ENCODE measurements around the gene TNFAIP8L3.

Gene TNFAIP8L3

GRCh38 chr15:51024735-51025453 lies 69.8 kb downstream of the TNFAIP8L3 start:
- no peak overlapping the region for H3K4me3 ChIP-seq (ENCODE audit: low read length)
- H3K36me3 ChIP-seq (ENCODE audit: control insufficient read depth, insufficient read depth, low read length, severe bottlenecking) = no peaks in the 10 kb centered on the region
- no peaks in the 10 kb centered on the region for H3K27me3 ChIP-seq (replicated peaks; ENCODE audit: control insufficient read depth, insufficient read depth, low read length)
- no peak for DNase-seq (ENCODE audit: low read depth)
- H3K4me1 ChIP-seq (ENCODE audit: control insufficient read depth, insufficient read depth, low read length) = peaks cover 17% of the 10 kb centered on the region
- H3K9me3 ChIP-seq (ENCODE audit: control insufficient read depth, low read length) = no peaks in the 10 kb centered on the region
- no peak overlapping the region for H3K9ac ChIP-seq (ENCODE audit: low read length)

GRCh38 chr15:51023499-51023898 lies 71.2 kb downstream of the TNFAIP8L3 start:
- H3K27me3 ChIP-seq (replicated peaks; ENCODE audit: control insufficient read depth, insufficient read depth, low read length) = no peaks in the 10 kb centered on the region
- no peaks in the 10 kb centered on the region for H3K36me3 ChIP-seq (ENCODE audit: control insufficient read depth, insufficient read depth, low read length, severe bottlenecking)
- H3K9me3 ChIP-seq (ENCODE audit: control insufficient read depth, low read length) = peaks cover 6% of the 10 kb centered on the region
- DNase-seq (ENCODE audit: low read depth) = no peak
- peaks cover 17% of the 10 kb centered on the region for H3K4me1 ChIP-seq (ENCODE audit: control insufficient read depth, insufficient read depth, low read length)
- no peak overlapping the region for H3K4me3 ChIP-seq (ENCODE audit: low read length)
- no peak overlapping the region for H3K9ac ChIP-seq (ENCODE audit: low read length)

- Histone ChIP-seq H3K9me3 (ENCODE audit: control insufficient read depth, low read length) (peaks cover 6% of the 10 kb centered on the region), H3K36me3 (ENCODE audit: control insufficient read depth, insufficient read depth, low read length, severe bottlenecking) (no peaks in the 10 kb centered on the region), H3K4me3 (ENCODE audit: low read length) (no peak overlapping the region), H3K4me1 (ENCODE audit: control insufficient read depth, insufficient read depth, low read length) (peaks cover 17% of the 10 kb centered on the region), H3K27me3 (replicated peaks; ENCODE audit: control insufficient read depth, insufficient read depth, low read length) (no peaks in the 10 kb centered on the region), H3K9ac (ENCODE audit: low read length) (no peak overlapping the region)
- DNase-seq (ENCODE audit: low read depth) = no peak
These were observed 72.5 kb downstream of the TNFAIP8L3 start for GRCh38 chr15:51022206-51022605.

GRCh38 chr15:51016615-51017014 lies 78.1 kb downstream of the TNFAIP8L3 start:
- no peaks in the 10 kb centered on the region for H3K4me1 ChIP-seq (ENCODE audit: control insufficient read depth, insufficient read depth, low read length)
- no peak for DNase-seq (ENCODE audit: low read depth)
- H3K36me3 ChIP-seq (ENCODE audit: control insufficient read depth, insufficient read depth, low read length, severe bottlenecking) = no peaks in the 10 kb centered on the region
- H3K4me3 ChIP-seq (ENCODE audit: low read length) = no peak overlapping the region
- no peaks in the 10 kb centered on the region for H3K27me3 ChIP-seq (replicated peaks; ENCODE audit: control insufficient read depth, insufficient read depth, low read length)
- no peak overlapping the region for H3K9ac ChIP-seq (ENCODE audit: low read length)
- peaks cover 6% of the 10 kb centered on the region for H3K9me3 ChIP-seq (ENCODE audit: control insufficient read depth, low read length)

- no peaks in the 10 kb centered on the region for H3K4me1 ChIP-seq (ENCODE audit: control insufficient read depth, insufficient read depth, low read length)
- DNase-seq (ENCODE audit: low read depth) = no peak
- H3K27me3 ChIP-seq (replicated peaks; ENCODE audit: control insufficient read depth, insufficient read depth, low read length) = no peaks in the 10 kb centered on the region
- H3K9ac ChIP-seq (ENCODE audit: low read length) = no peak overlapping the region
- peaks cover 29% of the 10 kb centered on the region for H3K36me3 ChIP-seq (ENCODE audit: control insufficient read depth, insufficient read depth, low read length, severe bottlenecking)
- H3K4me3 ChIP-seq (ENCODE audit: low read length) = no peak overlapping the region
- no peaks in the 10 kb centered on the region for H3K9me3 ChIP-seq (ENCODE audit: control insufficient read depth, low read length)
These were observed 83.5 kb downstream of the TNFAIP8L3 start for GRCh38 chr15:51011212-51011611.

- Histone ChIP-seq H3K36me3 (ENCODE audit: control insufficient read depth, insufficient read depth, low read length, severe bottlenecking) (peaks cover 43% of the 10 kb centered on the region), H3K9me3 (ENCODE audit: control insufficient read depth, low read length) (no peaks in the 10 kb centered on the region), H3K4me3 (ENCODE audit: low read length) (no peak overlapping the region), H3K27me3 (replicated peaks; ENCODE audit: control insufficient read depth, insufficient read depth, low read length) (no peaks in the 10 kb centered on the region), H3K9ac (ENCODE audit: low read length) (no peak overlapping the region), H3K4me1 (ENCODE audit: control insufficient read depth, insufficient read depth, low read length) (peaks cover 9% of the 10 kb centered on the region)
- no peak for DNase-seq (ENCODE audit: low read depth)
These were observed 87.5 kb downstream of the TNFAIP8L3 start for GRCh38 chr15:51007131-51007666.
